H1 (cell line): Measurements from ENCODE around the gene NRXN2. TPM values are rescaled to one million over a fixed set of nuclear protein-coding genes. Genes with fewer than 3 reads are reported as not detected.

Source experiments
- ATF2 ChIP-seq: IDR thresholded peaks from 2 replicates; pipeline ENCODE4 v1.6.1; 2012; ENCODE audit warnings: low read length, inconsistent platforms
- FOSL1 ChIP-seq: IDR thresholded peaks from 2 replicates; pipeline ENCODE4 v1.6.1; 2011; ENCODE audit warnings: mild to moderate bottlenecking, low read depth, low read length, moderate library complexity; ENCODE audit not compliant: insufficient read depth
- JUN ChIP-seq: IDR thresholded peaks from 2 replicates; pipeline ENCODE4 v1.6.1; 2011; ENCODE audit warnings: low read depth, mild to moderate bottlenecking, improper control_type of control experiment, low read length
- JUND ChIP-seq: IDR thresholded peaks from 2 replicates; pipeline ENCODE4 v1.6.1; 2011; ENCODE audit warnings: mild to moderate bottlenecking, improper control_type of control experiment, low read length
- RNF2 ChIP-seq: fragments of 200-900, 300-1000 bp; sonication (generic); IDR thresholded peaks from 2 replicates; pipeline ENCODE4 v1.7.1; 2016; ENCODE audit warnings: borderline replicate concordance, low read depth, mild to moderate bottlenecking, antibody characterized with exemption, low read length; ENCODE audit not compliant: poor library complexity, severe bottlenecking; ENCODE audit errors: missing control alignments
- SUZ12 ChIP-seq: fragments of 200-600 bp; sonication (generic); IDR thresholded peaks from 2 replicates; pipeline ENCODE4 v1.6.1; 2012; ENCODE audit warnings: mild to moderate bottlenecking, inconsistent platforms, low read length, moderate library complexity, mixed read lengths
- TAF7 ChIP-seq: optimal IDR thresholded peaks from 2 replicates; pipeline ENCODE3; 2011; ENCODE audit warnings: low read depth, mild to moderate bottlenecking, inconsistent platforms, low read length, moderate library complexity, borderline replicate concordance
- TEAD4 ChIP-seq: IDR thresholded peaks from 2 replicates; pipeline ENCODE4 v1.6.1; 2012; ENCODE audit warnings: low read depth, low read length, inconsistent platforms, mixed read lengths
- polyA plus RNA-seq, 7 experiments: library from polyadenylated mRNA; depleted of rRNA in 3 of 7; stranded (reverse) in 5 of 7; unstranded in 2 of 7; fragments of >200 nt in 5 of 7; fragments of 200-250 nt in 2 of 7; gene quantifications; 1 replicate in 5 of 7; 2 replicates in 1 of 7; 4 replicates in 1 of 7; pipeline versions ENCODE4 v1.2.1 to v1.2.3, GENCODE V29; 2011 to 2013; ENCODE audit warnings: missing spikeins in 2 of 7, mixed read lengths in 2 of 7
- total RNA-seq: library from RNA; stranded (reverse); fragmentation: NEBNext Ultra II Directional; extraction: Animal tissue kit (Norgen Biotek cat#: 25700); gene quantifications from 2 replicates; pipeline ENCODE4 v1.2.1, GENCODE V29; 2021

Gene NRXN2
- total and polyA plus RNA-seq, 2 of the 8 experiments (the other 6 are each of a cell fraction or from before 2014, with no cell fraction given): 1.3 to 11.5 TPM

GRCh38 chr11:64753380-64754123, 30.6 kb upstream of the NRXN2 start (continued):
- TF ChIP-seq TAF7: no peak
- no peak for TF ChIP-seq JUN
- TF ChIP-seq TEAD4: no peak
- TF ChIP-seq RNF2: no peak
- TF ChIP-seq SUZ12: no peak
- TF ChIP-seq JUND: no peak
- TF ChIP-seq ATF2: no peak
- no peak for TF ChIP-seq FOSL1
- TF ChIP-seq, all 59 proteins: peak for 0
